ENCODE measurements around the gene TPR.

DNA sequence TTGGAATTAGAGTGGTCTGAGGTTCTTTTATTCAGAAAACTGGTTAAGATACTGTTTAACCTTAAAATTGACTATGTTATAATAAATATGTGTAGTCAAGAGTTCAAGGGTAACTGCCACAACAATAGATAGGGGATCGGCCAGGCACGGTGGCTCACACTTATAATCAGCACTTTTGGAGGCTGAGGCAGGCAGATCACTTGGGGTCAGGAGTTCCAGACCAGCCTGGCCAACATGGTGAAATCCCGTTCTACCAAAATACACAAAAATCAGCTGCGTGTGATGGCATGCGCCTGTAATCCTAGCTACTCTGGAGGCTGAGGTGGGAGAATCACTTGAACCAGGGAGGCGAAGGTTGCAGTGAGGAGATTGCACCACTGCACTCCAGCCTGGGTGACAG lies 46.4 kb upstream of the TPR start:
- TF ChIP-seq CTCF (IDR thresholded peaks at IDR 0.05; ENCODE audit: low read depth, low read length, poor library complexity, severe bottlenecking) (no peak), EZH2phosphoT487 (IDR thresholded peaks at IDR 0.05; ENCODE audit: borderline replicate concordance, low read length) (no peak)

Measured in DOHH2 (cell line).